DOHH2 (cell line): Measurements from ENCODE around the gene RBM17.
"Not testable (repeated sequence)": the region's sequence is repeated elsewhere in the genome, so short reads cannot be mapped to it uniquely, and the experiment has no call there.

ENCODE experiments used
- H3F3A ChIP-seq: fragments of 200-600 bp; sonication (generic), shearing (Covaris generic); 2 replicates; pipeline ENCODE4 v1.6.0; 2016; ENCODE audit warnings: antibody characterized with exemption, mild to moderate bottlenecking; ENCODE audit not compliant: control insufficient read depth, insufficient read depth
- H3K27ac ChIP-seq: fragments of 200-600 bp; sonication (generic); 2 replicates; pipeline ENCODE4 v1.5.1; 2014; ENCODE audit warnings: low read depth, mild to moderate bottlenecking, low read length, moderate library complexity
- H3K27me3 ChIP-seq: fragments of 200-600 bp; sonication (generic); 2 replicates; pipeline ENCODE4 v1.6.1; 2014; ENCODE audit warnings: mild to moderate bottlenecking, low read length, mixed read lengths; ENCODE audit not compliant: control insufficient read depth
- H3K36me3 ChIP-seq: fragments of 200-600 bp; sonication (generic); 2 replicates; pipeline ENCODE4 v1.6.1; 2014; ENCODE audit warnings: mild to moderate bottlenecking, low read length, moderate library complexity, mixed read lengths; ENCODE audit not compliant: control insufficient read depth
- H3K4me1 ChIP-seq: fragments of 200-600 bp; sonication (generic); 2 replicates; pipeline ENCODE4 v1.6.1; 2014; ENCODE audit warnings: mild to moderate bottlenecking, low read length, mixed read lengths; ENCODE audit not compliant: control insufficient read depth
- H3K4me2 ChIP-seq: fragments of 200-600 bp; sonication (generic); 2 replicates; pipeline ENCODE4 v1.6.0; 2014; ENCODE audit warnings: mild to moderate bottlenecking, low read length, moderate library complexity
- H3K4me3 ChIP-seq: fragments of 200-600 bp; sonication (generic); 2 replicates; pipeline ENCODE4 v1.5.1; 2014; ENCODE audit warnings: mild to moderate bottlenecking, low read length, mixed read lengths
- H3K79me2 ChIP-seq: fragments of 200-600 bp; sonication (generic); 2 replicates; pipeline ENCODE4 v1.6.1; 2014; ENCODE audit warnings: mild to moderate bottlenecking, low read length, mixed read lengths; ENCODE audit not compliant: control insufficient read depth
- H3K9me2 ChIP-seq: fragments of 200-600 bp; sonication (generic); replicated peaks from 2 replicates; pipeline ENCODE4 v1.6.1; 2014; ENCODE audit warnings: mild to moderate bottlenecking, low read length, mixed read lengths; ENCODE audit not compliant: control insufficient read depth
- H3K9me3 ChIP-seq: fragments of 200-600 bp; sonication (generic); 2 replicates; pipeline ENCODE4 v1.6.1; 2014; ENCODE audit warnings: antibody characterized with exemption, low read length, mixed read lengths; ENCODE audit not compliant: control insufficient read depth, insufficient read depth
- H4K20me1 ChIP-seq: fragments of 200-600 bp; sonication (generic); 2 replicates; pipeline ENCODE4 v1.6.0; 2014; ENCODE audit warnings: low read depth, mild to moderate bottlenecking, antibody characterized with exemption, low read length, moderate library complexity; ENCODE audit not compliant: control insufficient read depth, insufficient read depth
- EZH2phosphoT487 ChIP-seq: fragments of 200-600 bp; sonication (generic); IDR thresholded peaks from 2 replicates; pipeline ENCODE4 v1.6.1; 2017; ENCODE audit warnings: borderline replicate concordance, mild to moderate bottlenecking, antibody characterized with exemption, low read length, moderate library complexity, mixed read lengths
- TF ChIP-seq, protein P1 (sequence below): fragments of 200-600 bp; sonication (generic); IDR thresholded peaks from one replicate; pipeline ENCODE4 v1.5.1; 2014; ENCODE audit warnings: antibody characterized with exemption, mild to moderate bottlenecking, low read depth, low read length; ENCODE audit not compliant: poor library complexity, severe bottlenecking

RBM17 gene

DNA sequence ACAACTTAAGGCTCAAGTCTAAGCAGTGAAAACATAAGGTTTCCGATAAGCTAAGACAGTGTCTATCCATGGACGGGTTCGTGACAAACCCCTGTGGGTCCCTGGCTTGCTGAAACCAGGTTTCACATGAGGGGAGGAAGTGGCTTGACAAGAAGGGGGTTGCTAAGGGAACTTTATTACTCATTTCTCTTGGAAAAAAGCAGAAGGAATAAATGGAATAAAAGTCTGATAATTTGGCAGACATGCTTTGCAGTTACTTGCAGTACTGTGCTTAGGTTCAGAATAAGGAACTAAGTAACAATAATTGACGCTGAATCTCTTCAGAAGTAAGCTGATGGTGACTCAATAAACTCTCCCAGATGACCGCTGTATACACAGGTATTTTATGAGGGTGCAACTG is 34.7 kb downstream of the RBM17 start:
- H3K9me3 ChIP-seq = no peaks in the 10 kb centered on the region
- no peak overlapping the region for H3K4me2 ChIP-seq

DNA sequence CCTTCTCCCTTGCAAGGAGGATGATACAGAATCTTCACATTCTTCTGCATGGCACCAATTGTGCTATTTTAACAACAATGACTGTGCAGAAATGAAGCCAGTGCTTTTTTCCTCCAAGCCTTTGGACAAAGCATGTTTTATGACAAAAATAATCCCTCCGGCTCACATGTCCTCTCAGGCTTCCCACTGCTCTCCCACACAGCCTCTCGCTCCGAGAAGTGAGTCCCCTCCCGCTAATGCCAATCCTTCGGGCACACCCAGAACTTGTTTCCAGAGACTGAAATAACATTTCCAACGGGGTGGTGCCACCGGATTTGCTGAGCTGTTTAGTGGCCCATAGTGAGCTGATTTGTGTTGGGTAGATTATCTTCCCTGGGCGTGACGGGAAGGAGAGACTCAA is 35.8 kb downstream of the RBM17 start:
- Histone ChIP-seq H3K79me2 (no peaks in the 10 kb centered on the region), H3K4me3 (no peak overlapping the region), H3K36me3 (no peaks in the 10 kb centered on the region), H3K4me1 (peaks cover under 1% of the 10 kb centered on the region; the same call in 1 of the 2 replicates), H3K9me2 (no peaks in the 10 kb centered on the region), H3K9me3 (no peaks in the 10 kb centered on the region), H4K20me1 (no peaks in the 10 kb centered on the region), H3K4me2 (no peak overlapping the region), H3K27me3 (peaks cover 33% of the 10 kb centered on the region), H3F3A (no peaks in the 10 kb centered on the region), H3K27ac (no peak overlapping the region)
- no peak for TF ChIP-seq EZH2phosphoT487
- TF ChIP-seq, protein P1, sequence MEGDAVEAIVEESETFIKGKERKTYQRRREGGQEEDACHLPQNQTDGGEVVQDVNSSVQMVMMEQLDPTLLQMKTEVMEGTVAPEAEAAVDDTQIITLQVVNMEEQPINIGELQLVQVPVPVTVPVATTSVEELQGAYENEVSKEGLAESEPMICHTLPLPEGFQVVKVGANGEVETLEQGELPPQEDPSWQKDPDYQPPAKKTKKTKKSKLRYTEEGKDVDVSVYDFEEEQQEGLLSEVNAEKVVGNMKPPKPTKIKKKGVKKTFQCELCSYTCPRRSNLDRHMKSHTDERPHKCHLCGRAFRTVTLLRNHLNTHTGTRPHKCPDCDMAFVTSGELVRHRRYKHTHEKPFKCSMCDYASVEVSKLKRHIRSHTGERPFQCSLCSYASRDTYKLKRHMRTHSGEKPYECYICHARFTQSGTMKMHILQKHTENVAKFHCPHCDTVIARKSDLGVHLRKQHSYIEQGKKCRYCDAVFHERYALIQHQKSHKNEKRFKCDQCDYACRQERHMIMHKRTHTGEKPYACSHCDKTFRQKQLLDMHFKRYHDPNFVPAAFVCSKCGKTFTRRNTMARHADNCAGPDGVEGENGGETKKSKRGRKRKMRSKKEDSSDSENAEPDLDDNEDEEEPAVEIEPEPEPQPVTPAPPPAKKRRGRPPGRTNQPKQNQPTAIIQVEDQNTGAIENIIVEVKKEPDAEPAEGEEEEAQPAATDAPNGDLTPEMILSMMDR = no peak

More for the DNA sequence above, 34.7 kb downstream of the RBM17 start:
- no peaks in the 10 kb centered on the region for H3K4me1 ChIP-seq
- H3F3A ChIP-seq = 0 out of 2 replicates have a peak, but pooled peaks cover 2% of the 10 kb centered on the region
- H3K27me3 ChIP-seq = peaks cover 26% of the 10 kb centered on the region
- TF ChIP-seq, protein P1 = no peak
- no peak for TF ChIP-seq EZH2phosphoT487
- H3K36me3 ChIP-seq = no peaks in the 10 kb centered on the region
- H3K9me2 ChIP-seq = no peaks in the 10 kb centered on the region
- H3K27ac ChIP-seq = no peak overlapping the region
- H4K20me1 ChIP-seq = no peaks in the 10 kb centered on the region
- H3K79me2 ChIP-seq = no peaks in the 10 kb centered on the region
- H3K4me3 ChIP-seq = no peak overlapping the region

DNA sequence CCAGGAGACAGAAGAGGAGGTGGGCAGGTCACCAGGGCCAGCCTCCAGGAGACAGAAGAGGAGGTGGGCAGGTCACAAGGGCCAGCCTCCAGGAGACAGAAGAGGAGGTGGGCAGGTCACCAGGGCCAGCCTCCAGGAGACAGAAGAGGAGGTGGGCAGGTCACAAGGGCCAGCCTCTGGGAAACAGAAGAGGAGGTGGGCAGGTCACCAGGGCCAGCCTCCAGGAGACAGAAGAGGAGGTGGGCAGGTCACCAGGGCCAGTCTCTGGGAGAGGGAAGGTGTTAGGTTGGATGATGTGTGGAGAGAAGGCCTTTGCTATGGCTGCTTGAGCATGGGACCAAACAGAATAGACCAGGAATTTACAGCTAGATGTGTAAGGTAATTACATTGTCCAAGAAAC is 38.6 kb downstream of the RBM17 start:
- not testable (repeated sequence) for H3K79me2 ChIP-seq, H3K4me2 ChIP-seq, H4K20me1 ChIP-seq

DNA sequence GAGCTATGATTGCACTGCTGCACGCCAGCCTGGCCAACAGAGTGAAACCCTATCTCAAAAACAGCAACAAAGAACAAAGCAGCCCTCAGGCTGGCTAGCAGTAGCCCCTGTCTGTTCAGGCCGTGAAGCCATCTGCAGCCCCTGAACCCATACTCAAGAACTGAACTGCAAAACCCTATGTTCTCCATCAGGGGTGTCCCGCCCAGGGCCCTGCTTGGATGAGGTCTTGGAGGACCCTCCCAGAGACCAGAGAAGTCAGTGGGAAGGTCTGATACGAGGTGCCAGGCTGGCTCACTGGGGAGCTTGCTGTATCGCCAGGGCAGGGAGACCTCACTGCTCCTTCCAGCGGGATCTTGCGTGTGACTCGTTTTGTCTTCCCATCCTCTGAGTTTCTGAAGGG is 39.3 kb downstream of the RBM17 start:
- no peaks in the 10 kb centered on the region for H3F3A ChIP-seq
- H3K4me3 ChIP-seq = no peak overlapping the region
- H3K27ac ChIP-seq = no peak overlapping the region
- TF ChIP-seq, protein P1 = no peak
- no peak for TF ChIP-seq EZH2phosphoT487
- H4K20me1 ChIP-seq = no peaks in the 10 kb centered on the region
- H3K4me2 ChIP-seq = no peak overlapping the region
- no peaks in the 10 kb centered on the region for H3K9me2 ChIP-seq
- H3K36me3 ChIP-seq = no peaks in the 10 kb centered on the region
- H3K79me2 ChIP-seq = no peaks in the 10 kb centered on the region
- H3K27me3 ChIP-seq = peaks cover 46% of the 10 kb centered on the region
- H3K4me1 ChIP-seq = peaks cover 5% of the 10 kb centered on the region; the same call in 1 of the 2 replicates
- H3K9me3 ChIP-seq = no peaks in the 10 kb centered on the region

More for the DNA sequence above, 38.6 kb downstream of the RBM17 start:
- not testable (repeated sequence) for H3F3A ChIP-seq, H3K27ac ChIP-seq, H3K9me3 ChIP-seq, H3K4me1 ChIP-seq, H3K36me3 ChIP-seq, H3K4me3 ChIP-seq, H3K9me2 ChIP-seq
- H3K27me3 ChIP-seq = peaks cover 46% of the 10 kb centered on the region
